ENCODE results near the gene FMO1. TPM values are rescaled to one million over a fixed set of nuclear protein-coding genes. Genes with fewer than 3 reads are reported as not detected.
"Not testable (repeated sequence)": the region's sequence is repeated elsewhere in the genome, so short reads cannot be mapped to it uniquely, and the experiment has no call there.

Gene FMO1
- total RNA-seq, 1 donor from 2014 or later: 1.8 TPM

- ATAC-seq: peak; percentile 91
Observed at GRCh38 chr1:171286032-171286705, 37.9 kb downstream of the FMO1 start.

GRCh38 chr1:171290621-171291020, 42.3 kb downstream of the FMO1 start:
- ATAC-seq: no peak

GRCh38 chr1:171292799-171293198, 44.5 kb downstream of the FMO1 start:
- ATAC-seq: no peak

GRCh38 chr1:171295383-171295782, 47.1 kb downstream of the FMO1 start:
- not testable (repeated sequence) for ATAC-seq

DNA sequence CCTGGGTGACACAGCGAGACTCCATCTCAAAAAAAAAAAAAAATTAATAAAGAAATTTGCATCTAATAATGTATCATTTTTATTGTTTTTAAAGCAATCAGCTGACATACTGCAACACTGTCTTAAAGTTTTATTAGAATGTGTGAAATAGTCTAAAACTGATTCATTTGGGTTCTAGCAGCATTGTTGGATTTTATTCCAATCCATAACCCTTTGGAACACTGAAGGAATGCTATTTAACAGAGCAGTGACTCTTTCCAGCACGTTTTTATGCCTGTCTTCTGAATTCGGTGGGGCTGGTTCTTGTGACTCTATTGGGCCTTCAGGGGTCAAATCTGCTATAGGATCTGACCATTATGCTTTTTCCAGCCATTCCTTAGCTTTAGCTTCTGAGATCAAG, 47.5 kb downstream of the FMO1 start:
- ATAC-seq: no peak

- no peak for ATAC-seq
Observed at GRCh38 chr1:171296897-171297296, 48.6 kb downstream of the FMO1 start.

DNA sequence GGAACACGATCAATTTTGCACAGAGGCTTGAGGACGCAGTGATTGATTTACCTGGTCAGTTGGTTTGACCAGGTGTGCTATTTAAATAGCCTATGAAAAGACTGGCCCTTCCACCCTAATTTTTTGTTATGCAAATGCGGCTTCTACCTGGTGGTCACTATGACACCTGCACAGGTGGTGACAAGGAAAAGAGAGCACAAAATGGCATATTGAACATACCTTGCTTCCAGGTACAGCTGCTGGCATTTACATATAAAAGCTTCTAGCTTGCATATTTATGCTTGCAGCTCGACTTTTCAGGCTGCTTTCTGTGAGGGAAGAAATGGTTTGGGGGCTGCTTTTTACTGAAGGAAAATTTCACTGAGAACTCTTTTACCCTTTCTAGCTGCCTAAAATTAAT, 50.4 kb downstream of the FMO1 start:
- ATAC-seq: no peak

- ATAC-seq: no peak
Observed at GRCh38 chr1:171299342-171299741, 51.0 kb downstream of the FMO1 start.

DNA sequence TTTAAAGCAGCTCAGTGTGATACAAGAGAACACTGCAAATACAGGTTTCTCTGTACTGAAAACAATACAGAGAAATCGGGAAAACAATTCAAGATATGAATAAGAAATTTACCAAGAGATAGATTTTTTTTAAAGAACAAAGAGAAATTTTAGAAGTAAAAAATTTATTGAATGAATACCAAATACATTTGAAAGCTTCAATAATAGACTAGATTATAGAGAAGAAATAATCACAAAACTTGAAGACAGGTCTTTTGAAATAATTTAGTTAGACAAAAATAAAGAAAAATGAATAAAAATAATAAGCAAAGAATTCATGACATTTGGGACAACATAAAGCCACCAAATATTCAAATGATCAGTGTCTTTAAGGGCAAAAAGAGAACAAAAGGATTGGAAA, 52.1 kb downstream of the FMO1 start:
- ATAC-seq: no peak

DNA sequence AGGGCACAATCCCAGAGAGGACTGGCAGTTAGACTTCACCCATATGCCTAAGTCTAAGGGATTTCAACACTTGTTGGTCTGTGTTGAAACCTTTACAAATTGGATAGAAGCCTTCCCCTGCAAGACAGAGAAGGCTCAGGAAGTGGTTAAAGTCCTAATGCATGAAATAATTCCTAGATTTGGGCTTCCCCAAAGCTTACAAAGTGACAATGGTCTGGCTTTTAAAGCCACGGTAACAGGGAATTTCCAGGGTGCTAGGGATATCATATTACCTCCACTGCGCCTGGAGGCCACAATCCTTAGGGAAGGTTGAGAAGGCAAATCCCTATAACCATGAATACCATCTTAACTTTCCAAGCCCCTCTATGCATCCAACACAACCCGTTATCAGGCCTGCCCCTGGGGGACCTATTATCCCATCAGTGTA, 62.4 kb downstream of the FMO1 start:
- no peak for ATAC-seq

DNA sequence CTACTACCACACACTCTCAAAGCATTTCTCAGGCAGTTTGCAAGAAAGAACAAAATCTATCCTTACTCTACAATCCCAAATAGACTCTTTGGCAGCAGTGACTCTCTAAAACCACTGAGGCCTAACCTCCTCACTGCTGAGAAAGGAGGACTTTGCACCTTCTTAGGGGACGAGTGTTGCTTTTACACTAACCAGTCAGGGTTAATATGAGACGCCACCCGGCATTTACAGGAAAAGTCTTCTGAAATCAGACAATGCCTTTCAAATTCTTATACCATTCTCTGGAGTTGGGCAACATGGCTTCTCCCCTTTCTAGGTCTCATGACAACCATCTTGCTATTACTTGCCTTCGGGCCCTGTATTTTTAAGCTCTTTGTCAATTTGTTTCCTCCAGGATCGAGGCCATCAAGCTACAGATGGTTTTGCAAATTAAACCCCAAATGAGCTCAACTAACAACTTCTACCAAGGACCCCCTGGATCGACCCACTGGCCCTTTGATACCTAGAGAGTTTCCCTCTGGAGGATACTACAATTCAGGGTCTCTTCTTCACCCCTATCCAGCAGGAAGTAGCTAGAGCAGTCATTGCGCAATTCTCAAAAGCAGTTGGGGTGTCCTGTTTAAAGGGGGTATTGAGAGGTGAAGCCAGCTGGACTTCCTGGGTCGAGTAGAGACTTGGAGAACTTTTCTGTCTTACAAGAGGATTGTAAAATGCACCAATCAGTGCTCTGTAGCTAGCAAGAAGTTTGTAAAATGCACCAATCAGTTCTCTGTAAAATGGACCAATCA, 63.7 kb downstream of the FMO1 start:
- ATAC-seq: no peak

DNA sequence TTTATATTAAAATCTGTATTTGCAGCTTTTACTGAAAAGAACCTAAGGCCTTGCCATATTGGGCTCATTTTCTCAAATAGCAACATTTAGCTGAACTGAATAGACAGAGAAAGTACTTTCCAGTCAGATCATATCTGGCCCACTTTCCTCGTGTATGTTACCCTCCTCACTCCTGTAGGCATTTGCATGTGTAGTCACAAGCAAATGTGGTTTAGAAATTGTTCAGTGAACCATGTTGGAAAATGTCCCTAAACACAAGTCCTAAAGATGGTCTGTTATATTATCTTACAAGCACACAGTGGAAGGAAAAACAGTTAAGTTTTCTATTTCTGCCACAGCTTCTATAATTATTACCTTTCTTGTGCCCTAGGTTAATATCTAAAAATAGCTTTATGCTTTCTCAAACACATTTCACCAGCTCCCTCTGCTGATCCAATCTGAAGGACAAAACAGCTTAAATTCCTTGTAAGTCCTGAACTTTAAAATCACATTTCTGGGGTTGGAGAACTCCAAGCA, 65.1 kb downstream of the FMO1 start:
- ATAC-seq: no peak

- ATAC-seq: peak; percentile 100
Observed at GRCh38 chr1:171313835-171314320, 65.6 kb downstream of the FMO1 start, which contains the start of gene FMO4. FMO4 (plus strand) TSS chr1:171314183; CDS start chr1:171319826, 5,643 bp downstream.

GRCh38 chr1:171329251-171329650, 81.0 kb downstream of the FMO1 start:
- no peak for ATAC-seq

- no peak for ATAC-seq
Observed at GRCh38 chr1:171334024-171334640, 85.8 kb downstream of the FMO1 start.

Other genes starting within 250 kb of the FMO1 start
- gene FMO3, start 157.6 kb upstream of the FMO1 start, total RNA-seq: 1.4 TPM
- 113 TPM for gene FMO2, start 63.2 kb upstream of the FMO1 start, total RNA-seq
- 1.9 TPM for gene FMO4, start 65.7 kb downstream of the FMO1 start, total RNA-seq
- gene PRRC2C, start 237.0 kb downstream of the FMO1 start, total RNA-seq: 120 TPM

All from esophagus mucosa (tissue), 1 donor.